Measurements from ENCODE around the gene TEX2.
"Not testable (repeated sequence)": the region's sequence is repeated elsewhere in the genome, so short reads cannot be mapped to it uniquely, and the experiment has no call there.

Gene TEX2

DNA sequence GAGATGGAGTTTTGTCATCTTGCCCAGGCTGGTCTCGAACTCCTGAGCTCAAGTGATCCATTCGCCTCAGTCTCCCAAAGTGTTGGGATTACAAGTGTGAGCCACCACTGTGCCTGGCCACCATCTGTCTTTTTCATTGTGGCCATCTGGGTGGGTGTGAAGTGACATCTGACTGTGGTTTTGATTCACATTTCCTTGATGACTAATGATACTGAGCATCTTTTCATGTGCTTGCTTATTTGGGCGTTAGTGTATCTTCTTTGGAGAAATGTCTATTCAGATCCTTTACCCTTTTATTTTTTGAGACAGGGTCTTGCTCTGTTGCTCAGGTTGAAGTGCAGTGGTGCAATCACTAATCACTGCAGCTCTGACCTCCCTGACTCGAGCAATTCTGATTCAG is 79.2 kb downstream of the TEX2 start:
- no peak for DNase-seq (ENCODE audit: low read depth)

DNA sequence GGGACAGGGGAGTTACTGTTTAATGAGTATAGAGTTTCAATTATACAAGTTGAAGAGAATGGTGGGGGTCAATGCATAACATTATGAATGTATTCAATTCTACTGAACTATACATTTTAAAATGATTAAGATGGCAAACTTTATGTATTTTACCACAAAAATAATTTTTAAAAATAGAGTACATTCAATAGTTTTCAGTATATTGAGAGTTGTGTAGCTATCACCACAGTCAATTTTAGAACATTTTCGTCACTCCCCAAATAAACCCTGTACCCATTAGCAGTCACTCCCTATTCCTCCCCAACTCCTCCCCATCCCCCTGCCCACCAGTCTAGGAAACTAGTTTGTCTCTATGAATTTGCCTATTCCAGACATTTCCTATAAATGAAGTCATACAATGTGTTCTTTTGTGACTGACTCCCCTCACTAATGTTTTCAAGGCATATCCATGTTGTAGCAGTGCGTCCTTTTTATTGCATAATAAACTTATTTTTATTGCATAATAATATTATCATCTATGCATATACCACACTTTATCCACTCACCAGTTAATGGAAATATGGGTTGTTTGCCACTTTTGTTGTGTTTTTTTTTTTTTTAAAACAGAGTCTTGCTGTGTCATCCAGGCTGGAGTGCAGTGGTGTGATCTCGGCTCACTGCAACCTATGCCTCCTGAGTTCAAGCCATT is 80.6 kb downstream of the TEX2 start:
- DNase-seq (ENCODE audit: low read depth), result no peak

DNA sequence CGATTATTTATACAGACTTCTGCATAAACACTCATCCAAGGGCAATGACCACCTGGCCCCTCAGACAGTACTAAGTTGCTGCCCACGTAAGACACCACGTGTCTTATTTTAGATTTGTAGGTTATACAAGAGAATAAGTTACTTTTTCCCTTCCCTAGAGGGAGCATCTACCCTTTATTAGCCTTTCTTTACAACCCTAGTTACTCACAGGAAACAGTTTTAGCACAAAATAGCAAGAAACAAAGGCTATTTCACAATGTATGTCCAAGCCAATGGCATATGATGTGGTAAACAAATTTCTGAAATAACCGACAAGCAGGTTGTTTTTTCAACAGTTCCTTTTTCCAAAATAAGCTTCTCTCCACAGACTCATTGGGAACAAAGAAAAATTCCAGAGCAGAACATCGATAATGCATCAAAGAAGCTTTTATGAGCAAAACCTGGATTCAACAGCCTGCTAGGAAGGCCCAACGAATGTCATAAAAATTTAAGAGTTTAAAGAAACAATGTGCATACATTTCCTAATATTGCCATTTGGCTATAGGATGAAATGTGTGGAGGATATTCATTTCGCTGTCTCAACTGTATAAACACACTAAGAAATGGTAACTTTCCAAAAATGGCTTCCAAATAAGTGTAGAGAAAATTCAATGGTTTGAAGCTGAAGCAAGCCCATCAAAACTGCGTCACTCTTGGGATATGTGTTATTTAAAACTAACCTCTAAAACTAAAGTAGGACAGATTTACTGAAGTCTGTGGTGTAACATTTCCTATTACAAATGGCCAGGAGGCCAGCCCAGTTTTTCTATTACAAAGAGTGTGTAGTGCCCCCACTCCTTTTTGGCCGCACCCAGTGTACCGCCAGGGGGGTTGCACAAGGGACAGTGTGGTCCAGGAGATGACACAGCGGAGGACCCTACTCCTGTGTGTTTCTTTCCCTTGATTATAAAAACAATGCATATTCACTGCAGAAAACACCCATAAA is 82.7 kb downstream of the TEX2 start:
- DNase-seq (ENCODE audit: low read depth), result no peak

DNA sequence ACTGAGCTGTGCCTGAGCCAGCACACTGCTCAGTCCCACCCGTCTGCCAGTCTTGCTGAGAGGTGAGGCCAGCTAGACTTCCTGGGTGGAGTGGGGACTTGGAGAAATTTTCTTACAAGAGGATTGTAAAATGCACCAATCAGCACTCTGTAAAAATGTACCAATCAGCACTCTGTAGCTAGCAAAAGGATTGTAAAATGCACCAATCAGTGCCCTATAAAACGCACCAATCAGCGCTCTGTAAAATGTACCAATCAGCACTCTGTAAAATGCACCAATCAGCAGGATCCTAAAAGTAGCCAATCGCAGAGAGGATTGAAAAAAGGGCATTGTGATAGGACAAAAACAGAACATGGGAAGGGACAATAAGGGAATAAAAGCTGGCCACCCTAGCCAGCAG is 84.0 kb downstream of the TEX2 start:
- not testable (repeated sequence) for DNase-seq (ENCODE audit: low read depth)

DNA sequence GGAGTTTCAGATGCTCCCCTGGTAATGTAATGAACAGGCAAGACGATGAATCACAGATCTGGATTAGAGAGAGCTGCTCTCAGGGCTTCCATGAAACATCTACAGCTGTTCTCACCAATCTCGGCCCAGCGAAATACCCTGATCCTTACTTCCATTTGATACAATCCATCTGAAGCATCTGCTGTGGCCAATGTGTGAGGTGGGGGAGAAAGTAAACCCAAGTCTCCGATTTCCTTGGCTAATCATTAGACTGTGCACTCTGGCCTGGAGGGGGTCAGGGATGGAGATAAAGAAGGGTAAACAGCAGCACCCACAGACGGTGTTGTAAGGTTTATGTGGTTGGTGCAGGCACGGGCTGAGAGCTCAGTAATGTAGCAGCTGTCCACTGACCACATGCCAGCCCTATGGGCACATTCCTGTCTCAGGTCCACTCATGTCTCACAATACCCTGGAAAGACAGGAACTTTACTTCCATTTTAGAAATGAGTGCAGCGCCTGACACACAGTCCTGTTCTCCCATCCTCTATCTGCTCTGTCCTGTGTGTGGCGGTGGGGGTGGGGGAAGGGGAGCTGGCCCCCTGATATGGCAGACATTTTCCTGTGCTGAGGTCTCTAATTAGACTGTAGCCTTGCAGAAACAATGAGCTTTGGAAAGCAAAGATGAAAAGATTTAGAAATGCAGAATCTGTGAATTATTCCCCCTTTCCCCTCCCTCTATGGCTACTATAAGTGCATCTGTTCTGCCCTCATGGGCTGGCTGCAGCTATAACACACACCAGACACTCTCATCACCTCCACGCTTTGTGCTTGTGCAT is 84.8 kb downstream of the TEX2 start:
- no peak for DNase-seq (ENCODE audit: low read depth)

DNA sequence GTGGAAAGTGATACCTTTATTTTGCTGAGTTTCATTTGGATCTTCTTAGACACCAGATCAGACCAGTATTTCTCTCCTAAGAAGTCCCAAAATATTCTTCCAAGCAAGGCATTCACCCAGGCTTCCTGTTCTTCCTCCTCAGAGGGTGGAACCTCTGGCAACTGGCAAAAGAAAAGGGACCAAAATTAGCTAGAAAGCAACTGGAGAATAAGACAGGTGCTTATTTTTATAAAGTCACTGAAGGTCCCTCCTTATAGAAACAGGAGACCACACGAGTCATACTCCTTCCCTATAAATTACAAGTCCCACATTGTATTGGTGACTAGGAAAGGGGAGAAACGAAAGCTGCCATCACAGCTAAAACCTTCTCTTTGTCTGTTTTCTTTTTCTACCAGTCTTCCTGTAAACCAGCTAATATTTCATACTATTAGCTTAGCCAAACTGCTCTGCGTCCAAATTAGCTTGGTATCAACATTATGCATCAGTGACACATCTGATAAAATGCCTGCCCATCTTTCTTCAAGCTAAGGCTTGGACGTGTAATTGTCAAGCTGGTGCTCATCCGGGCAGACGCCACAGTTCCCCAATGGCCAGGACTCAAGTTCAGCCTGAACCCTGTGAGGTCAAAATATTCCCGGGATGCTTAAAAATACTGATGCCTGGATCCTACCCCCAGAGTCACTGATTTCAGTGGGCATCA is 85.6 kb downstream of the TEX2 start:
- DNase-seq (ENCODE audit: low read depth), result no peak

DNA sequence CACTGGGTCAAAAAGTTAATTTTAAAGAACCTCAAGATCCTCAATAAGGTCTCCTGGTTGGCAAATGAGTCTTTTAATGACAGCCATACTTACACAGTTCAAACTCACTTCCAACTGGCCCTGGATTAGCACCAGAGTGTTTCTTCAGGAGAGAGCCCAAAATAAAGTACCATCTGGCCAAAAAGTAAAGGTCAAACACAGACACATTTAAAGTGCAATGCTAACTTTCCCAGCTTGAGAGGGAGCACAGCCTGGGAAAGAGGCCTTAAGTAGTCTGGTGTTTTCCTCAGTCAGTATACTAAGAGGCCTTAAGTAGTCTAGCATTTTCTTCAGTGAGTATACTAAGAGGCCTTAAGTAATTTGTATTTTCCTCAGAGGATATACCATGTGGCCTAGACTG is 86.5 kb downstream of the TEX2 start:
- no peak for DNase-seq (ENCODE audit: low read depth)

DNA sequence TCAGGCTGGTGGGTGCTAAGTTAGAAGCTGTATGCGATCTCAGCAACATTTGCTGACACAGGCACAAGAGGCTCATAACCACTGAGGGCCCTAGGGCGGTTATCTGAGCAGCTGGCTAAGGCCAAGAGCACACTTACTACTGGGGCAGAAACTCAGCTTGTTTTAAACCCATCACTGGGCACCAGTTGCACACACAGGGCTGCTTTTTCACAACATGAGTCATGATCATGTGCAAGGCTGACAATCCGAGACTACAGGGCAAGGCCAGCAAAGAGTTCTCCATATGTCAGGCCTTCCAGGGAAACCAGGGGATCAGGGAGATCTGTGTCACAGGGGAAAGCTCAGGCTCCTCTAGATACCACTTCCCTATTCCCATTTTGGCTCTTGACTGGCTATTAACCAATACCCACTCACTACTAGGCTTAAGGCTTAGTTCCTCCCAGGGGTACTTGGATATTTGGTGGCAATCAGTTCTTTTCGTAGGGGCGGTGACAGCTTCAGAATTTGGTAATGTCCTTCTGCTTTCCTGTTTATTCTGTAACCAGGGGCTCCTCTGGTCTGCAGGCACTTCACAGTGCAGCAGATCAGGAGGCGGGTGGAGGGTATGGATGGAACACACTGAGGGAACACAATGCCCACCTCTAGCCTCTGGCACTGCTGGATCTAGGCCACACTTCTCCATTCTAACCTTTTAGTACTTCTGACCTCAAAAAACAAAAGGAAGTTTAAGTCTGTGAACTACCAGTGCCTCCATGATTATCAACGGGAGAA is 88.2 kb downstream of the TEX2 start:
- DNase-seq (ENCODE audit: low read depth), result no peak

DNA sequence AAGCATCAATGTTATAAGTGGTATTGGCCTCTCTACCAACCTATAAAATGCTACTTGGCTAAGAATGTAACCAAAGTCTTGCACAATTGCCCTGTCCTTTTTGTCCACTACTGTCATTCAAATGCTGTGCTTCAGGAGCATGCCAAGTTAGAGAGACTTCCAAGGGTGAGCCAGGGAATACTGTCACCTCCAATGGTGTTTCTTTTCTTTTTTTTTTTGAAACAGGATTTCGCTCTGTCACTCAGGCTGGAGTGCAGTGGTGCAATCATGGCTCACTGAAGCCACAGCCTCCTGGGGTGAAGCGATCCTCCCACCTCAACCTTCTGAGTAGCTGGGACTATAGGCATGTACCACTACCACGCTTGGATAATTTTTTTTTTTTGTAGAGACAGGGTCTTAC is 89.4 kb downstream of the TEX2 start:
- no peak for DNase-seq (ENCODE audit: low read depth)

DNA sequence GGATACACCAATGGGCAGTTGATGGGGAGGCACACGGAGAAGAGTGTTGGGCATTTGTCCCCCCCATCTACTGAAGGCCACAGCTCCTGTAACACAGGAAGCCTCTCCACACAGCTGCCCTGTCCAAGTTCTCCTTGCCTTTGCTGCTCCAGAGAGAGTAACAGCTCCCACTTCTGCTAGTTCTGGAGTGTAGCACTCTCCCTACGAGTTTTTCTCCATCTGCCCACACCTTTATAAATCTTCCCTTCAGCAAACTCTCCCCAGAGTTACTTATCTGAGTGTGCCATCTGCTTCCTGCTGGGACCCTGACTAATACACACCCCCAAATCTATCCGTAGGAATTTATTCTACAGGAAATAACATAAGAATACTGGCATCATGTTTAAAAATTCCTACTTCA is 90.5 kb downstream of the TEX2 start:
- DNase-seq (ENCODE audit: low read depth), result no peak

DNA sequence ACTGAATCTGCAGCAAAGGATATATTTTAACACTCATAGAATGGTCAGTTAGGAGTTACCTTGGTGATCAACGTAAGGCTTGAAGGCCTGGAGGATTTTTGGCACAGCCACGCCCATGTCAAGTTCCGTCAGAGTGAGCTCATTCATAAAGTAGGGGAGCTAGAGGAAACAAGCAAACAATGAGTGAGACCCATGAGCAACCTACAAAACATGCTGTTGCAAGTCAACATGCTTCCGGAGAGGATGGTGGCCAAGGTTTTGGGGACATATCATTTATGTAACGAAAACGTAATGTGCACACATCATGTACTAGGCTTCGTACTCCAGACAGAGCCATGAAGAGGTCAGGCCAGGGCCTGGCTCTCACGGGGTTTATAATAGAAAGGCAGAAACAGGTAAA is 92.0 kb downstream of the TEX2 start:
- no peak for DNase-seq (ENCODE audit: low read depth)

DNA sequence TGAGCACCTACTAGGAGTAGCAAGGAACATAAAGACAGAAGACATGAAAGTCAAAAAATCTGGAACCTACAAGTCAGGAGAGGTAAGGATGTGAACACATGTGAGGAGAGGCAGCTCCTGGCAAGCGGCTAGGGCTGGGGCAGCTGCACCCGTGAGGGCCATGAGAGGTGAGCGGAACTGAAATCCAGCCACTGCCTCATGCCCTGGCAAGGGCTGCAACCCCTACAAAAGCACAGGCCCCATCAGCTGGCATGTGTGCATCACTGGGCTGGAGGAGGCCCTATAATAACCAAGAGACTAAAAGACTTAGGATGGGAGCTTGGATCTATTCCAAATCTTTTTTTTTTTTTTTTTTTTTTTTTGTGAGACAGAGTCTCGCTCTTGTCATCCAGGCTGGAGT is 92.8 kb downstream of the TEX2 start:
- no peak for DNase-seq (ENCODE audit: low read depth)

DNA sequence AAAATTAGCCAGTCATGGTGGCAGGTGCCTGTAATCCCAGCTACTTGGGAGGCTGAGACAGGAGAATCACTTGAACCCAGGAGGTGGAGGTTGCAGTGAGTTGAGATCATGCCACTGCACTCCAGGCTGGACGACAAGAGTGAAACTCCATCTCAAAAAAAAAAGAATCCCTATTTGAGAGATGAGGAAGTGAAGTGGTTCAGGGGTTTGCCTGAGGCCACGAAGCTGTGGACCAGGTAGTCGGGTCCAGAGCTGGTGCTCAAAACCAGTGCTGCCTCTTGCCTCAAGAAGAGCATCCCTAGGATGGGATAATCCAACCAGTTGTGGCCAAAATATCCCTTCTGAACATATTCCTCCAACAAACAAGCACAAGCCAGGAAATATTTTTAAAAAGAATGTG is 95.4 kb downstream of the TEX2 start:
- not testable (repeated sequence) for DNase-seq (ENCODE audit: low read depth)

DNA sequence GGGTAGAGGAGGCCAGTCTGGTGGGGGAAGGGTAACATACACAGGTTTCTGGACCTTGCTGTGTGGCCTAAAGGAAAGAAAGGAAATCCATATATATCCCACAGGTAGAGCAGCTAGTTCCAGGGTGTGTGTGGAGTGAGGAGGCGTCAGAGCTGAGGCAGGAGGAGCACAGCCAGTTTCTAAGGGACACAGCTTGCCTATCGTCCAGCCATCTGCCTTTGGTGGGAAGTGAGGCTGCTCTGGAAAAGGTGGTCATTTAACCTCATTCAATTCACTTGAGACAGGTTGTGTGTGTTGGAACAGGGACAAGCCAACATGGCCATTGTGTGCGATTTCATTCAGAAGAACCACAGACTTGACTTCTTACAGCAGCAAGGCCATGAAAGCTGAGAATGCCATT is 96.2 kb downstream of the TEX2 start:
- DNase-seq (ENCODE audit: low read depth), result no peak

DNA sequence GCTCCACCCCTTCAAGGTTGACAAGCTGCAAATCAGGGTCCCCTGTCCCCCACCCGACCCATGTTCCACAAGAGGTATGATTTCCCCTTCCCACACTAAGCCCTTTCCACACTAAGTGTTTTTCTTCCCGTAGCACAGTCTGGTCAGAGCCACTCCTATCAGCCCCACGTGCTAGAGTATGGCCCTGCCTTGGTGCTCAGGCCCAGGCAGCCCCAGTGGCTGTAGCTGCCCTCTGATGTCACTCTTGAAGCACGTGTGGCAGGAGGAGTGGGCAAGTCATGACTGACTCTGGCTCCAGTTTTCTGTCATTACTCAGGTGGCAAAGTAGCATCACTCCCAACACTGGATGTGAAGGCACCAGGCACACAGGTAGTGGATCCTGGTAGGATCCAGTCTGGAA is 97.7 kb downstream of the TEX2 start:
- no peak for DNase-seq (ENCODE audit: low read depth)

DNA sequence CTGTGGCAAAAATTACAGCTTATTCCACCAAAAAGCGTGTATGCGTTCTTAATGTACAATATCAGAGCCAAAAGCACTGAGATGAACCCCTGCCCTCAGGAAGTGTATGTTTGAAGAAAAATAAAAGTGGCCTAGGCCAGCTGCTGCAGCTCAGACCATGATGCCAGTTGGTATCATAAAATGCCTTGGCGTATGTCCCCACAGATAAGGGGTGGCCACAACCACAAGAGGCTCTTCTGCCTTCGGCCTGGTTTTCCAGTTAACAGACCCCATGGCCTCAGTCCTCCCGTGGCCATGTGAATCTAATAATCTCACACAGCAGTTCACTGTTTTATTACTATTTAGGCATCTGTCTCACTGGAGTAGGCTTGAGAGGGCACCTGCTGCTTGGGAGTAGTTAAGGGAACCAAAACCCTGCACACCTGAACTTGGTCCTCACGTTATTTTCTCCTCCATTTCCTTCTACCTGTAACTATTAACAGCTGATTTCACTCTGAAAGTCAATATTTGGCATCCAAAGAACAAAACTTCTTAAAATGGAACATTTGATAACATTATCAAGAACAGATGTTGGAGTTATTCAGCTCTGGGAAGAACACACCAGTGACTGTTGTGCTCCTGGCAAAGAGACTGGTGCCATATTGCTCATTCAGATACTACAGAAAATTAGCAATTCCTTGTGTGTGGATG is 98.3 kb downstream of the TEX2 start:
- DNase-seq (ENCODE audit: low read depth), result no peak

DNA sequence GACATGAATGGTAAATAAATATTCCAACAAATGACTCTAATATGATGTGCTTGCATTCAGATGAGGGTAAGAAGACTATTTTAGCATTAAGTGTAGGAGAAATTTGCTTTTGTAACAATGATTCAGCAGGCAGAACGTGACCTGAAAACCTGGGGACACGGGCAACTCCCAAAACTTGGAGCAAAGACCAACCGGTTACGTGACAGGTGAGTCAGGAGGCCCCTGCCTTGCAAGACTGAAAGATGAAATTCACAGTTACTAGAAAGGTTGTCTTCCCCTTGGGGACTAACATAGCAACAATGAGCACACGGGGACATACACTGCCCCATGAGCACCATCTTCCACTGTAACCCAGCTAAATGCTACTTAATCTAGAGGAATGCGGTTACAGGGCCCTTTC is 99.6 kb downstream of the TEX2 start:
- no peak for DNase-seq (ENCODE audit: low read depth)

DNA sequence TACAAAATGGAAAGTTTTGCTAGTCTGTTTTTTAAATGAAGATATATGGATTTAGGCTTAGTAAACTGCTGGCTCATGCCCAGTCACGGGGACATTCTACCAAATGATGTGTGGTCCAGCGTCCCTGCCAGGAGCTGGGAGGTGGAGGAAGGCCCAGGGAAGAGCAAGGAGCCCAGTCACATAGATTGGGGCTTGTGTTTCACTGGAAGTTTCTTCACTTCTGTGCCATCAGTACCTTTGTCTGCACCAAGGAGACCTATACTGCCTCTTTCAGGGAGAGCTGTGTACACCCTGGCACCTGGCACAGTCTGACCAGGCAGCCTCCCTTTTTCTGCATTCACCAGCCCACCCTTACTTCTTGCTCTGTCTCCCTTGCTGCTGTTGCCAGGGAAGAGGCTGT is 100.5 kb downstream of the TEX2 start:
- DNase-seq (ENCODE audit: low read depth), result no peak

DNA sequence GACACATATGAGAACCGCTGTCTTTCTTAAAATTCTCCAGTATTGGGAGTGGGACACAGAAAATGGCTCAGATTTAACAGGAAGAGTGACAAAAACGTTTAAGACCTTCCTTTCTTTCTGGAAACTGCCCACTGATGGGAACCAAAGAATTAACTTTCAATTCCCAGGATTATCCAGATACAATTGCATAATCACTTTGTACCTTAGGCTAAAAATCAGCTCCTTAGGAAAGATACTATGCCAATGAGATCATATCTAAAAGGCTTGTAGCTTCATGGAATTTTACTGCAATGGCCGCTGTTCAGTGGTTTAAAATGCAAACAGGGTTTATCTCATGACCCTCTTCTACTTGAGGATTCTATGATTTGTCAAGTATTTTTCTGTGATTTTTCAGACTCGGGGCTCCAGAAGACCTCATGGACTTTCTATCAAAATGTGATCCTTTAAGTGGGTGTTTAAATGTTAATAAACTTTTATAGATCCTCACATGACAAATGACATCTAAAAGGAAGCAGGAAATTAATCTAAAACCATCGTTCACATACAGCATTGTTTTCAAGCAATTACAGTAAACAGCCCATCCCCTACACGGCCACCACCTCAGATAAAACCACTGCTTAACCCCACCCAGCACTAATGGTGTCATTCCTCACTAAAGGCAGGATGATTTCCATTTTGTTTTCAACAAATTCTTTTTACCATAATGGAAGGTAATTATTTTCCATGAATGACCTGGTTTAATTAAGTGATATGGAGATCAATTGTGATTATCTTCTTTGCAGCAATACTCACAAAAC is 101.5 kb downstream of the TEX2 start:
- no peak for DNase-seq (ENCODE audit: low read depth)

DNA sequence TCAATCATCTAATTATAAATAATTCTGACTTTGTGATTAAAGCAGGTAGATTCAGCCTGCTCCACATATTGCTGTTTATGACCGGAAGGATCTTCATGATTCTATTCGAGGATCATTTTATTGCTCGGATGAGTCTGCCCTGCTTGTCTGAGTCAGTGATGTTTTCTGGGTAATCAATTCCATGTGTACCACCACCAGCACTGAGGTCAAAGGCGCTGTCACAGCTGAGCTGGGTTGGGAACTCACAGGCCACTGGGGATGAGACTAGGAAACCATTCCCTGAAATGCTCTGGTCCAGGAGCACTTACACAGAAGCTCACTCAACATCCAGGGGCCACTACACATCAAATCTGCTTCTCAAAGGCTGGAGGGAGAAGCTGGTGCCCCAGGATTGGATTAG is 102.7 kb downstream of the TEX2 start:
- DNase-seq (ENCODE audit: low read depth), result no peak

All from activated gamma-delta T cell treated with anti-CD3 and anti-CD28 coated beads, Interleukin-2, amount 50 U/mL, for 16 hours (primary cell).